B cell (primary cell): Measurements from ENCODE around the gene MCM5.

Source experiments
- CTCF ChIP-seq: fragments of 200-600 bp; IDR thresholded peaks from one replicate; pipeline ENCODE4 v1.8.0; 2022; ENCODE audit warnings: antibody characterized with exemption, mild to moderate bottlenecking
- EZH2 ChIP-seq: IDR thresholded peaks from 2 replicates; pipeline ENCODE4 v1.6.1; 2012; ENCODE audit warnings: borderline replicate concordance, low read depth, mild to moderate bottlenecking, moderate library complexity, low read length; ENCODE audit not compliant: insufficient read depth, poor library complexity, severe bottlenecking

- TF ChIP-seq CTCF (no peak), EZH2 (no peak)
Measured at GRCh38 chr22:35473971-35474370, 74.0 kb downstream of the MCM5 start.
